WTC11 (cell line): ENCODE results near the gene FUT8.

ENCODE experiments used
- CTCF ChIP-seq: fragments of 200-600 bp; IDR thresholded peaks from 2 replicates; pipeline ENCODE4 v1.8.0; 2022; ENCODE audit warnings: antibody characterized with exemption
- ELF4 ChIP-seq: sonication (generic); formaldehyde crosslinking; IDR thresholded peaks from 2 replicates; pipeline ENCODE4 v1.8.1; 2022; ENCODE audit warnings: low read depth, mild to moderate bottlenecking, moderate library complexity, missing genetic modification reagents
- GABPB1 ChIP-seq: sonication (generic); formaldehyde crosslinking; IDR thresholded peaks from 2 replicates; pipeline ENCODE4 v1.8.1; 2023; ENCODE audit warnings: mild to moderate bottlenecking, missing genetic modification reagents
- JUN ChIP-seq: sonication (generic); formaldehyde crosslinking; IDR thresholded peaks from 2 replicates; pipeline ENCODE4 v1.8.0; 2023; ENCODE audit warnings: mild to moderate bottlenecking, missing genetic modification reagents
- NFYB ChIP-seq: sonication (generic); formaldehyde crosslinking; conservative IDR thresholded peaks from 2 replicates; pipeline ENCODE4 v1.8.0; 2022; ENCODE audit warnings: low read depth, missing genetic modification reagents
- NR2C2 ChIP-seq: sonication (generic); formaldehyde crosslinking; IDR thresholded peaks from 2 replicates; pipeline ENCODE4 v1.8.0; 2022; ENCODE audit warnings: mild to moderate bottlenecking, missing genetic modification reagents
- ZBTB43 ChIP-seq: sonication (generic); formaldehyde crosslinking; IDR thresholded peaks from 2 replicates; pipeline ENCODE4 v1.8.1; 2023; ENCODE audit warnings: mild to moderate bottlenecking, missing genetic modification reagents

DNA sequence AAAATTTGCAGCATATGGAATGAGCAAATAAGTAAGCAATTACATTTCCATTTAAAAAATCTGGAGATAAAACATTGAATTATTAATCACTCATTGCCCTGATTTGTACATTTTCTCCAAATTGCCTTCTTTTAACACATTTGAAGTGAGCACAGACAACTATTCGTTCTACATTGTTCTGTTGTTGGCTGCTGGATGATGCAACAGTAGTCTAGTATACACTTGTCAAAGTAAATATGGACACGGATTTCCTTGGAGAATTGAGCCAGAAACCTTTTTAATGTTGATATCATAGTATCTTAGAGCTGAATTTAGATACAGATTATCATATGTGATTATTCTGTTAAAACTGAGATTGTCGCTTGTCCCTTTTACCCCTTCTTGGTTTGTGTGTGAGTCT lies 188.2 kb downstream of the FUT8 start:
- TF ChIP-seq CTCF (no peak), ZBTB43 (CRISPR knock-in tag) (no peak), GABPB1 (CRISPR knock-in tag) (peak; percentile 83), ELF4 (CRISPR knock-in tag) (no peak), NFYB (CRISPR knock-in tag) (no peak), JUN (CRISPR knock-in tag) (no peak), NR2C2 (CRISPR knock-in tag) (no peak)
